H9 (cell line): Measurements from ENCODE around the gene UFC1. TPM values are rescaled to one million over a fixed set of nuclear protein-coding genes. Genes with fewer than 3 reads are reported as not detected.

Source experiments
- DNase-seq: peaks from one replicate; pipeline ENCODE4 v3.0.0-alpha.2; 2017
- H2AFZ ChIP-seq: one replicate; pipeline ENCODE4 v1.6.1; 2013; ENCODE audit warnings: mild to moderate bottlenecking, low read length, control low read depth, moderate library complexity
- H2AK5ac ChIP-seq: 2 replicates; pipeline ENCODE4 v1.6.1; 2013; ENCODE audit warnings: low read length, control low read depth, mixed read lengths; ENCODE audit not compliant: insufficient read length
- H2BK120ac ChIP-seq: one replicate; pipeline ENCODE4 v1.6.1; 2013; ENCODE audit warnings: low read depth, mild to moderate bottlenecking, low read length, control low read depth, inconsistent platforms; ENCODE audit not compliant: poor library complexity, severe bottlenecking
- H2BK12ac ChIP-seq: 2 replicates; pipeline ENCODE4 v1.6.1; 2013; ENCODE audit warnings: low read length, control low read depth, mixed read lengths, low read depth; ENCODE audit not compliant: insufficient read length
- H2BK15ac ChIP-seq: 2 replicates; pipeline ENCODE4 v1.6.1; 2013; ENCODE audit warnings: low read depth, low read length, control low read depth
- H2BK20ac ChIP-seq: one replicate; pipeline ENCODE4 v1.6.1; 2013; ENCODE audit warnings: low read depth, mild to moderate bottlenecking, low read length, control low read depth, inconsistent platforms; ENCODE audit not compliant: poor library complexity, severe bottlenecking
- H2BK5ac ChIP-seq: 2 replicates; pipeline ENCODE4 v1.6.1; 2013; ENCODE audit warnings: low read length, control low read depth, mixed read lengths; ENCODE audit not compliant: insufficient read length
- H3K14ac ChIP-seq: 2 replicates; pipeline ENCODE4 v1.6.1; 2013; ENCODE audit warnings: low read length, control low read depth; ENCODE audit not compliant: insufficient read depth
- H3K18ac ChIP-seq: 2 replicates; pipeline ENCODE4 v1.6.1; 2013; ENCODE audit warnings: low read depth, mild to moderate bottlenecking, mixed read lengths, low read length, control low read depth; ENCODE audit not compliant: insufficient read length
- H3K23ac ChIP-seq: 2 replicates; pipeline ENCODE4 v1.6.1; 2013; ENCODE audit warnings: low read length, control low read depth, mixed read lengths, low read depth; ENCODE audit not compliant: insufficient read length
- H3K23me2 ChIP-seq: 2 replicates; pipeline ENCODE4 v1.6.1; 2013; ENCODE audit warnings: low read depth, mild to moderate bottlenecking, mixed read lengths, low read length, control low read depth; ENCODE audit not compliant: insufficient read length, poor library complexity, severe bottlenecking
- H3K27ac ChIP-seq: 2 replicates; pipeline ENCODE4 v1.5.1; 2013; ENCODE audit warnings: low read length, control low read depth, mixed read lengths, low read depth; ENCODE audit not compliant: insufficient read length
- H3K27me3 ChIP-seq: 2 replicates; pipeline ENCODE4 v1.6.1; 2013; ENCODE audit warnings: low read length, control low read depth, inconsistent platforms; ENCODE audit not compliant: insufficient read depth
- H3K4ac ChIP-seq: 2 replicates; pipeline ENCODE4 v1.6.1; 2013; ENCODE audit warnings: low read depth, mild to moderate bottlenecking, control low read depth, inconsistent platforms, low read length, moderate library complexity
- H3K4me1 ChIP-seq: 2 replicates; pipeline ENCODE4 v1.6.1; 2013; ENCODE audit warnings: low read length, control low read depth, inconsistent platforms; ENCODE audit not compliant: insufficient read depth
- H3K4me2 ChIP-seq: 2 replicates; pipeline ENCODE4 v1.6.1; 2013; ENCODE audit warnings: low read length, control low read depth, mixed read lengths; ENCODE audit not compliant: insufficient read length, insufficient read depth
- H3K56ac ChIP-seq: 2 replicates; pipeline ENCODE4 v1.6.1; 2013; ENCODE audit warnings: low read depth, mild to moderate bottlenecking, mixed read lengths, low read length, control low read depth; ENCODE audit not compliant: insufficient read length
- H3K79me1 ChIP-seq: 2 replicates; pipeline ENCODE4 v1.6.1; 2013; ENCODE audit warnings: low read depth, mild to moderate bottlenecking, moderate library complexity, low read length, control low read depth, inconsistent platforms; ENCODE audit not compliant: insufficient read depth, poor library complexity, severe bottlenecking
- H3K79me2 ChIP-seq: 2 replicates; pipeline ENCODE4 v1.6.1; 2013; ENCODE audit warnings: low read length, control low read depth, inconsistent platforms; ENCODE audit not compliant: insufficient read depth
- H3K9ac ChIP-seq: 2 replicates; pipeline ENCODE4 v1.6.1; 2013; ENCODE audit warnings: low read length, control low read depth, mixed read lengths; ENCODE audit not compliant: insufficient read length; ENCODE audit errors: extremely low read depth
- H3K9me3 ChIP-seq: one replicate; pipeline ENCODE4 v1.6.1; 2013; ENCODE audit warnings: low read depth, low read length, inconsistent platforms; ENCODE audit not compliant: control insufficient read depth
- H3T11ph ChIP-seq: one replicate; pipeline ENCODE4 v1.6.1; 2013; ENCODE audit warnings: mild to moderate bottlenecking, low read length, control low read depth, inconsistent platforms
- H4K20me1 ChIP-seq: one replicate; pipeline ENCODE4 v1.6.1; 2013; ENCODE audit not compliant: control insufficient read depth, insufficient read length, insufficient read depth
- H4K5ac ChIP-seq: 2 replicates; pipeline ENCODE4 v1.6.1; 2013; ENCODE audit warnings: low read depth, mild to moderate bottlenecking, mixed read lengths, low read length, control low read depth; ENCODE audit not compliant: insufficient read length
- H4K8ac ChIP-seq: replicated peaks from 2 replicates; pipeline ENCODE4 v1.6.1; 2013; ENCODE audit warnings: low read length, control low read depth, mixed read lengths, low read depth; ENCODE audit not compliant: insufficient read length
- H4K91ac ChIP-seq: 2 replicates; pipeline ENCODE4 v1.6.1; 2013; ENCODE audit warnings: low read depth, mild to moderate bottlenecking, moderate library complexity, mixed read lengths, low read length, control low read depth; ENCODE audit not compliant: insufficient read length
- H3K27ac Mint-ChIP-seq, 3 experiments: 2 replicates in 2 of 3; 3 replicates in 1 of 3; pipeline ENCODE4 v1.8.0; 2020 to 2021; ENCODE audit warnings: mixed read lengths in 3 of 3, mild to moderate bottlenecking in 1 of 3, moderate library complexity in 1 of 3
- H3K27me3 Mint-ChIP-seq: 2 replicates; pipeline ENCODE4 v1.8.0; 2021; ENCODE audit warnings: low read depth, mild to moderate bottlenecking, moderate library complexity, mixed read lengths
- H3K36me3 Mint-ChIP-seq, 3 experiments: 2 replicates in 2 of 3; 3 replicates in 1 of 3; pipeline ENCODE4 v1.8.0; 2020 to 2021; ENCODE audit warnings: low read depth in 3 of 3, mixed read lengths in 3 of 3; ENCODE audit not compliant: insufficient read depth in 1 of 3
- H3K4me1 Mint-ChIP-seq, 2 experiments: 2 replicates each; pipeline ENCODE4 v1.8.0; 2020; ENCODE audit warnings: mixed read lengths in 2 of 2
- H3K4me3 Mint-ChIP-seq, 2 experiments: 2 replicates in 1 of 2; 3 replicates in 1 of 2; pipeline ENCODE4 v1.8.0; 2020 to 2021; ENCODE audit warnings: mild to moderate bottlenecking in 2 of 2, mixed read lengths in 2 of 2, moderate library complexity in 1 of 2
- H3K9me3 Mint-ChIP-seq, 2 experiments: 2 replicates in 1 of 2; 3 replicates in 1 of 2; pipeline ENCODE4 v1.8.0; 2020; ENCODE audit warnings: mild to moderate bottlenecking in 2 of 2, mixed read lengths in 2 of 2, moderate library complexity in 1 of 2
- CTCF ChIP-seq: fragments of 200-600 bp; sonication (generic); conservative IDR thresholded peaks from 3 replicates; pipeline ENCODE4 v1.8.0; 2021; ENCODE audit warnings: antibody characterized with exemption, mild to moderate bottlenecking
- WGBS: extraction: QIAGEN DNeasy Blood & Tissue Kit; methylation state at CpG from one replicate; pipeline ENCODE4 v1.1.7; 2013; ENCODE audit warnings: missing lambda C conversion rate, low lambda C conversion rate, mixed read lengths; ENCODE audit not compliant: insufficient read length; ENCODE audit errors: extremely low coverage; 5-methylcytosine and 5-hydroxymethylcytosine counted together
- total RNA-seq: library from RNA; stranded (reverse); gene quantifications from 2 replicates; pipeline ENCODE4 v1.2.1, GENCODE V29; 2021

The UFC1 gene
- total RNA-seq, 1 experiment from 2014 or later: 93.4 TPM

- Histone ChIP-seq H3K27me3 (no peaks in the 10 kb centered on the region), H3K79me2 (peaks cover 3% of the 10 kb centered on the region; the same call in 1 of the 2 replicates), H3T11ph (no peak overlapping the region), H2BK12ac (no peak overlapping the region), H2BK5ac (no peak overlapping the region), H3K4me1 (no peaks in the 10 kb centered on the region), H4K8ac (no peak overlapping the region), H3K4ac (no peak overlapping the region), H4K91ac (no peak overlapping the region), H3K27ac (no peak overlapping the region), H3K56ac (no peak overlapping the region), H2BK15ac (no peak overlapping the region), H2BK120ac (no peak overlapping the region), H3K4me2 (no peak overlapping the region), H3K9ac (no peak overlapping the region), H3K9me3 (no peaks in the 10 kb centered on the region), H2BK20ac (no peak overlapping the region), H2AFZ (no peak overlapping the region), H4K20me1 (no peaks in the 10 kb centered on the region), H2AK5ac (no peak overlapping the region), H3K23ac (no peak overlapping the region), H3K18ac (no peak overlapping the region), H3K14ac (no peak overlapping the region), H4K5ac (no peak overlapping the region), H3K79me1 (peaks cover 4% of the 10 kb centered on the region), H3K23me2 (peaks cover 6% of the 10 kb centered on the region)
- H3K36me3 Mint-ChIP-seq: peaks cover 0 to 2% (median 0%) of the 10 kb centered on the region in 3 experiments; a peak in 1 of 7 replicates
- no peak overlapping the region for H3K27ac Mint-ChIP-seq
- WGBS: no CpG with 5 or more reads among the region's 3 CpGs
- no peak for TF ChIP-seq CTCF
- H3K4me1 Mint-ChIP-seq: no peaks in the 10 kb centered on the region
- H3K4me3 Mint-ChIP-seq: no peak overlapping the region
- no peaks in the 10 kb centered on the region for H3K9me3 Mint-ChIP-seq
- no peak for DNase-seq
- H3K27me3 Mint-ChIP-seq: no peaks in the 10 kb centered on the region
Observed at GRCh38 chr1:161137881-161138280, 15.9 kb upstream of the UFC1 start.
